Activated naive CD4-positive, alpha-beta T cell (primary cell): Measurements from ENCODE around the gene HBQ1.
"Not testable (repeated sequence)": the region's sequence is repeated elsewhere in the genome, so short reads cannot be mapped to it uniquely, and the experiment has no call there.

Source experiments
- DNase-seq, 4 experiments: peaks; one replicate each; lab custom pipeline; 2025; lab: John Stamatoyannopoulos, UW

Gene HBQ1

GRCh38 chr16:180101-180675, at the start of gene HBQ1:
Gene HBQ1, plus strand, starts transcription at chr16:180459. Its CDS starts 28 bp downstream, at chr16:180487.
- peak in 2 of 4 experiments; percentile 17 to 35 for DNase-seq

- no peak for DNase-seq
Measured at GRCh38 chr16:130533-131173, 49.6 kb upstream of the HBQ1 start.

GRCh38 chr16:132120-132519, 48.1 kb upstream of the HBQ1 start:
- DNase-seq = no peak

- no peak for DNase-seq
Measured at GRCh38 chr16:133716-134115, 46.5 kb upstream of the HBQ1 start.

- DNase-seq = peak in 2 of 4 experiments; percentile 6 to 15
Measured at GRCh38 chr16:138049-138417, 42.2 kb upstream of the HBQ1 start.

- no peak for DNase-seq
Measured at GRCh38 chr16:140175-140857, 39.9 kb upstream of the HBQ1 start.

GRCh38 chr16:142405-142967, 37.8 kb upstream of the HBQ1 start:
- no peak for DNase-seq

- no peak for DNase-seq
Measured at GRCh38 chr16:143047-143446, 37.2 kb upstream of the HBQ1 start.

- no peak for DNase-seq
Measured at GRCh38 chr16:143456-143855, 36.8 kb upstream of the HBQ1 start.

- no peak for DNase-seq
Measured at GRCh38 chr16:144797-145252, 35.4 kb upstream of the HBQ1 start.

- no peak for DNase-seq
Measured at GRCh38 chr16:146646-147045, 33.6 kb upstream of the HBQ1 start.

GRCh38 chr16:149024-149660, 31.1 kb upstream of the HBQ1 start:
- no peak for DNase-seq

GRCh38 chr16:152141-153128, 27.8 kb upstream of the HBQ1 start, which contains the start of gene HBZ:
Gene HBZ, plus strand, starts transcription at chr16:152644. Its CDS starts 266 bp downstream, at chr16:152910.
- no peak for DNase-seq

- not testable (repeated sequence) for DNase-seq
Measured at GRCh38 chr16:153129-153521, 27.1 kb upstream of the HBQ1 start.

- DNase-seq = not testable (repeated sequence)
Measured at GRCh38 chr16:153550-154216, 26.6 kb upstream of the HBQ1 start.

- DNase-seq = no peak
Measured at GRCh38 chr16:154217-155030, 25.8 kb upstream of the HBQ1 start.

GRCh38 chr16:155031-155398, 25.2 kb upstream of the HBQ1 start:
- DNase-seq = no peak

- DNase-seq = no peak
Measured at GRCh38 chr16:159136-159849, 21.0 kb upstream of the HBQ1 start.

- not testable (repeated sequence) for DNase-seq
Measured at GRCh38 chr16:160242-160641, 20.0 kb upstream of the HBQ1 start.
